Skin of body (tissue), 2 donors: ENCODE results near the gene RARA. TPM values are rescaled to one million over a fixed set of nuclear protein-coding genes. Genes with fewer than 3 reads are reported as not detected.
A peak's percentile ranks its signal among the peaks of the same experiment; 100 is the strongest.

Experiments
- DNase-seq: peaks from one replicate; lab custom pipeline; 2025; lab: John Stamatoyannopoulos, UW
- total RNA-seq: library from RNA; depleted of rRNA; stranded (reverse); fragments of >200 nt; gene quantifications from one replicate; pipeline ENCODE4 v1.2.3, GENCODE V29; 2014

RARA gene
- 19.4 TPM for total RNA-seq

DNA sequence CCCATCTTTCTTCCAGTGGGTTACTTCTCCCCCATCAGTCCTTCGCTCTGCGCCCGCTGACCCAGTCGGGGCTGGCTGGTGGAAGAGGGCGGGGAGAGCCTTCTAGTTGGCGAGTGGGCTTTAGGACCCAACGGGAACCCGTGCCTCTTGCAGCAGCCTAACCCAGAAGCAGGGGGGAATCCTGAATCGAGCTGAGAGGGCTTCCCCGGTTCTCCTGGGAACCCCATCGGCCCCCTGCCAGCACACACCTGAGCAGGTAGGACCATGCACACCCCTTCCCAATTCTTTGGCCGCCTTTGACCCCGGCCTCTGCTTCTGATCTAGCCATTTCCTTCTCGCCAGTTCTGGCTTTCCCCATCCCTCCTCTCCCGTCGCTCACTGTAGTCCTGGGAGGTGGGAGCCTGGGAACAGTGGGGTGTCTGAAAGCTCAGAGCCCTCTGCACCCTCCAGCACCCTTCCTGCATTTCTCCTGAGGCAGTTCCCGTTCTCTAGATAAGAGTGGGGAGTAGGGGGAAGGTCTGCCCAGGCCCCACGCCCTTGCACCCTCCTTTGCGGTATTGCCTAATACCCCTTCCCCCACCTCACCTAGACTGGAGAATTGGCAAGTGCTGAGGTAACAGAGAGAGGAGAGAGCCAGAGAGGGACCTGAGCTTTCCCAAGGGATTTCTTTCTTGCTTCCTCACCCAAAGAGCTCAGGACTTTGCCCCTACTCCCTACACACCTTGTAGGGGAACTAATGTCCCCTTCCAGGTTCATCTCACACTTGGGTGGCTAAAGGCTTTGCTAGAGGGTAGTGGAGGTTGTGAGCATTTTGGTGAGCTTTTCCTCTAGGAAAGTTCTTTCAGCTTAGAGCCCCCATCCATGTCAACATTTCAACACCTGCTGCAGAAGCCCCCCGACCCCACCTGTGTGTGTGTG, at the start of gene RARA:
Gene RARA (plus strand): TSS at position 150 of the 918 bp plus-strand sequence. CDS start 22,039 bp downstream, outside the sequence.
- peak; percentile 62 for DNase-seq

DNA sequence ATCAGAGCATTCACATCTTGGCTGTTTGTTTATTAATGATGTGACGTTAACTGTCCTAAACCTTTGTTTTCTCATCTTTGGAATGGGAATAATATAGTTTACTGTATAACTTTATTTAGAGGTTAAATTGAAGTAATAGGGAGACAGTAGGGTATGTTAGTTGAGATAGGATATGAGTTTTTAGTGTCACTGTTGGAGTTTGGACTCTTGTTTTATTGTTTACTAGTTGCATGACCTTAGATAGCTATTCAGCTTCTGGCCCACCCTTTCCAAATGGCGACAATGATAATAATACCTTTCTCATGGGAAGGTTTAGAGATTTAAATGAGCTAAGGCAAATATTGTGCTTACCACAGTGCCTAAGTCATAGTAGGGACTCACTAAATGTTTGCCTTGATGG, 49.5 kb upstream of the RARA start:
- no peak for DNase-seq

DNA sequence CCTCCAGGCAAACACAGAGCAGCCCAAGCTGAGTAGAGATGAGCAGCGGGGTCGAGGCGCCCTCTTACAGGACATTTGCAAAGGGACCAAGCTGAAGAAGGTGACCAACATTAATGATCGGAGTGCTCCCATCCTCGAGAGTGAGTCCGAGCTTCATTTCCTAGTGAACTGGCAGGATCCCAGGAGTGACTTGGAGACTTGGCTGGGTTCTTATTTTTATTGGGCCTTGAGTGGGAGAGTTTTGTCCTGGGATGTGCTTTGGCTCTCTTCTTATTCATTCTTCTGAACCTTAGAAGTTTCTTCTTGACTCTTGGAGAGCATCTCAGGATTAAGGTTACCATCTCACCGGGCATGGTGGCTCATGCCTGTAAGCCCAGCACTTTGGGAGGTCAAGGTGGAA, 48.5 kb upstream of the RARA start:
- no peak for DNase-seq

DNA sequence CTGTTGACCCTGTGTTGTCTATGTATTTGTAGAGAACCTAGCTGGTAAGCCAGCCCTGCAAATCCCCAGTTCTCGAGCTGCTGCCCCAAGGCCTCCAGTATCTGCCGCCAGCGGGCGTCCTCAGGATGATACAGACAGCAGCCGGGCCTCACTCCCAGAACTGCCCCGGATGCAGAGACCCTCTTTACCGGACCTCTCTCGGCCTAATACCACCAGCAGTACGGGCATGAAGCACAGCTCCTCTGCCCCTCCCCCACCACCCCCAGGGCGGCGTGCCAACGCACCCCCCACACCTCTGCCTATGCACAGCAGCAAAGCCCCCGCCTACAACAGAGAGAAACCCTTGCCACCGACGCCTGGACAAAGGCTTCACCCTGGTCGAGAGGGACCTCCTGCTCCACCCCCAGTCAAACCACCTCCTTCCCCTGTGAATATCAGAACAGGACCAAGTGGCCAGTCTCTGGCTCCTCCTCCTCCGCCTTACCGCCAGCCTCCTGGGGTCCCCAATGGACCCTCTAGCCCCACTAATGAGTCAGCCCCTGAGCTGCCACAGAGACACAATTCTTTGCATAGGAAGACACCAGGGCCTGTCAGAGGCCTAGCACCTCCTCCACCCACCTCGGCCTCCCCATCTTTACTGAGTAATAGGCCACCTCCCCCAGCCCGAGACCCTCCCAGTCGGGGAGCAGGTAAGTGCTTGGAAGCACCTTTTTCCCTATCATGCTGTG, 44.4 kb upstream of the RARA start:
- DNase-seq: no peak

DNA sequence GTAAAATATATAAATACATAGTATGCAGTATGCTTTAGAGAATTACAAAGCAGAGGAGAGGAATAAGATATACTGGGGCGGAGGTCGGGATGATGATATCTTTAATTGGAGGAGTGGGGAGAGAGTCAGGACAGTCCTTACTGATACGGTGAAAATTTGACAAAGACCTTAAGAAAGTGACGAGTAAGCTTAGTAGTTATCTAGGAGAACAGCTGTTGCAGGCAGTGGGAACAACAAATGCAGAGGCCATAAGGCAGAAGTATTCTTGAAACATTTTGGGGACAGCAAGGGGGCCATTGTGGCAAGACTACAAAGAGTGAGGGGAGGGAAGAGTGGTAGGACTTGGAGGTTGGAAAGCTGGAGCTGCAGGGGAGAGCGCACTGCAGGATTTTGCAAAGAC, 43.6 kb upstream of the RARA start:
- no peak for DNase-seq

DNA sequence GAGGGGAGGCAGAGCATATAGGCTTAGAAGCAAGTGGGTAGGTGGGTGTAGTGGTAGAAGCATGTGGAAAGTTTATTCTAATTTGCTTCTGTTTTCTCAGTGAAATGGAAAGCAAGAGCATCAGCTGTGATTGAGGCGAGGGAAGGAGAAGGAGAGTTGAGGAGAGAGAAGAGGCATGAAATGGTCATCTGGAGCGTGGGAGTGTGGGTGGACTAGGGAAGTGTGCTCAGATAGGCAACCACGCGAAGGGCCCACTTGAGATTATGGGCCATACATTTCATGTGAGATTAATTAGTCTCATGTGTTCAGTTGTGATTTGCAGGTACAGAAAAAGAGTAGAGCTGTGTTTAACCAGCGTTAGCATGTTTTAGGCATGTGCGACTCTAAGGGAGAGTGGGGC, 42.1 kb upstream of the RARA start:
- no peak for DNase-seq

DNA sequence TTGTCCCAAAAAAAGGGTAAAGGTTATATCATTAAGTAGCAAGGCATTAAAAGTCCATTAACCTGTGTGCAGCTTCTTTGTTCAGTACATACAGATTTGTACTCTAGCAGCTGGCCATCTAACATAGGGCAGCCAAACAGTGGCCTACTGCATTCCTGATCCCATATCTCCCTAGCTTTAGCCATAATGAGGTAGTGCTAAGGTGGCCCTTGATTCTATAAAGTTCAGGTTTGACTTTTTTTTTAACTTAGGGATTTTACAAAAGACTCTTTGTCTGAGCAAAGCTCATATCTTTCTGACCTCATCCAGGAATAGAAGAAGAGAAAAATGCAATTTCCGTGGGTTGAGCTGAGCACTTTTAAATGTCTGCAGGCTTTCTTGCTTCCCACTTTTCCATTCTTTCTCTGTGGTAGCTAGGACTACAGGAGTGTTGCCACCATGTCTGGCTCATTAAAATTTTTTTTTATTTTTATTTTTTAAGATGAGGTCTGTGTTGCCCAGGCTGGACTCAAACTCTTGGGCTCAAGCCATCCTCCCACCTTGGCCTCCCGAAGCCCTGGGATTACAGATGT, 40.8 kb upstream of the RARA start:
- no peak for DNase-seq

DNA sequence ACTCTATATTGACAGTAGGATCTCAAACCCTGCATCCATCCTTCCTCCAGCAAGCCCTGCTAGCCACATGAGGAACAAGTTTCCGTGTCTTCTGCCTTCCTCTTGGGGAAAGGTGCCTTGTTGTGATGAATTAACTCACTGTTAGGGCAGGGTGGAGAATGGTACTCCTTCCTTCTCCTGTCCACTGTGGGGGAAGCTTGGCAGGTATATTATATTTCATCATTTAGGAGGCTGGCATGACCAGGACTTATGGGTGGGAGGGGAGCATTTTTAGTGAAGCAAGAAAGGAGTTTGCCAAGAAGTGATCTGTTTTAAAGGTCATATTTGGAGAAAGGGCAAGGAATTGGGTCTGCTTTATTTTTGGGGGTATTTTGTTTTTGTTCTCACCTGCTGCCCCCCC, 30.6 kb upstream of the RARA start:
- no peak for DNase-seq

DNA sequence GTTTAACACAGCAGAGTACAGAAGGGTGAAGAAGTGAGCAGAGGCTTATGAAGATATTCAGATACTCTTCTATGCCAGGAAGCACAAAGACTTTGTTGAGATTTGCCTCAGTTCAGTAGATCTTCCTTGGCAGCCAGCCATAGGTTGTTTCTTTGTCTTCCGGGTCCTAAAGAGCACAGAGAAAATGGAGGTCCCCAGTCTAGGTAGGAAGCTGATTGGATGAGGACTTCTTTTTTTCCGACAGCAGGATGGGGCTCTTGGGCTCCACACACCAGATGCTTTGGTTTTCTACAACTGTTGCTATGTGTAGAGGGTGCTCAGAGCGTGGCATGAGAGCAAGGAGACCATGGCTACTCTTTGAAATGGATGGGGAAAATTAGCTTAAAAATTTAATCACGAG, 29.6 kb upstream of the RARA start:
- no peak for DNase-seq

DNA sequence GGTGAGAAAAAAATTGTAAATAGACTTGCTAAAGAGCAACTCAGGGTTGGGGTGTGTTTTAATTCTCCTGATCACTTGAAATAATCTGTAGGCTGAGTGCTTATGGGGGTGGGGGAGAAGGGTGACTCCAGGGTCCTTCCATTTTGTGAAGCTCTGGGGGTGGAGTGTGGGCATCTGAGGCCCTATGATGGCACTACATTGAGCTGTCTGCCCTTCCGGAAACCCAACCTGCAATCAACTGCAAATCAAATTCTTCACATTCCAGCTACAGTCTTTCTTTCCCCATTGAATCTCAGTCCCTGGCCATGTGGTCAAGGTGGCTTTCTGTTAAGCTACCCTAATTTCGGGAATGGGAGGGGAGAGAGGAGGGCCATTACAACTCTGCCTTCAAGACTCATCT, 27.3 kb upstream of the RARA start:
- DNase-seq: no peak

DNA sequence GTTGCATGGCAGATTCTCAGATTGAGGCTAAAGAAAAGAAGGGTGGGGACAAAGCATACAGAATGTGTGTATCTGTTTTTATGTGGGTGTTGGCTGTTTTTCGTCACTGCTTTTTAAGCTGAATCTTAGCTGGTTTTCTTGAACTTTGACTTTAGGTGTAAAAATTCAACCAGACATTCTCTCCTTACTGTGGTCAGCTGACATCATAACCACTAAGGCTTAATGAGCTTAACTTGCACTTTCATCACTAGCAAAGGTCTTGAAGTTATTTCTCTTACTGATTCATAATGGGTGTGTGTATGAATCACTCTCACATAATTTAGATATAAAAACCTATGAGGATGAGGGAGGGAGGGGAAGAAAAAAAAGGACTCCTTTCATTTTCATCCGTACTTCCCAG, 25.3 kb upstream of the RARA start:
- no peak for DNase-seq

DNA sequence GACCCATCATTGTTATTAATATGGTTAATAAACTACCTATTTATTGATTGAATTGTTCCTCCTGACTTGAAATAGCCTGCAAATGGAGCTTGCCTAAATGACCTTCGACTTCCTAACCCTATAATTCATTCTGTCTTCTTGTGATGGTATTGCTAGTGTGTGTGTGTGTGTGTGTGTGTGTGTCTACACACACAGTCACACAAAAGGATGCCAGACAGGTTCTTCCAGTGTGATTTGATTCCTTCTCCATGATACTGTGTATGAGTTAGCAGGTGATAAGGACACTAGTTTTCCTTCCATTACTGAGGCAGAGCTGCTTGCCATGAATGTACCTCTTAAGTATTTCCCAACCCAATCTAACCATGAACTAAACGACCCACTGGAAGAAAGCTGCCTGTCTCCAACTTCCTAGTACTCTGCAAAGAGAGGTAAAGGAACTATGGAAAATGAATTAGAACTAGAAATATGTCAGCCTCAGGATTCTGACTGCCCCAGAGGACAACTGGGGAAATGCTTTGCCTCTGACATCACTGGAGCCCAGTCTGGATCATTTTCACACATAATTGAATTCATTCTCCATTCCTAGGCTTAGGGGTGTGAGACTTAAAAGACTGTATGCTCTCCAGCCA, 24.8 kb upstream of the RARA start:
- DNase-seq: peak; percentile 54

DNA sequence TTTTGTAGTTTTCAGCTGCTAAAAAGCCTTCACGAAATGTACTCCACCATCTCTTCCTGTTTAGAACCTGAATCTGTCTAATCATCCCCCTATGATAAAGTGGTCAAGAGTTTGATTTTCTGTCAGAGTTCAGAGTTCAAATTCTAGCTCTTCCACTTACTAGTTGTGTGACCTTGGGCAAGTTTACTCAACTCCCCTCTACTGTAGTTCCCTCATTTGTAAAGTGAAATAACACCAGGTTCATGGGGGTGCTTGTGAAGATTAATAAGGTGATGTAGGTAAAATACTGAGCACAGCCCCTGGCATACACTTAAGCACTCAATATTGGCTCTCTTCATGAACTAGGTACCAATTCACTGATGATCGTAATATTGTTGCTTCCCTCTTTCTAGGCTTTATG, 22.5 kb upstream of the RARA start:
- DNase-seq: no peak

DNA sequence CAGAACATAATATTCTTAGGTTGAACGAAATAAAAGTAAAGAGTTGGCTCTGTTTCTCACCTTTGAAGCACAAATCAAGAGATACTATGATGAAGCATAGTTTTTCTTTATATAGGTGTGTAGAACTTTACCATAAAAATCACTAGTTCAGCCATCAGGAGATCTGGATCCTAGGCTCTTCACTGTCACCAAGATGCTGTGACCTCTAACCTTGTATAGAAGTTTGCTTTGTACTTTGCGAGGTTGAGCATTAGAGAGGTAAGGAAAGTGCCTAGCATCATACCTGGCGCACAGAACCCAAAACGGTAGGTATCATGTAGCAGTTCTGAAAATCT, 21.9 kb upstream of the RARA start:
- no peak for DNase-seq

DNA sequence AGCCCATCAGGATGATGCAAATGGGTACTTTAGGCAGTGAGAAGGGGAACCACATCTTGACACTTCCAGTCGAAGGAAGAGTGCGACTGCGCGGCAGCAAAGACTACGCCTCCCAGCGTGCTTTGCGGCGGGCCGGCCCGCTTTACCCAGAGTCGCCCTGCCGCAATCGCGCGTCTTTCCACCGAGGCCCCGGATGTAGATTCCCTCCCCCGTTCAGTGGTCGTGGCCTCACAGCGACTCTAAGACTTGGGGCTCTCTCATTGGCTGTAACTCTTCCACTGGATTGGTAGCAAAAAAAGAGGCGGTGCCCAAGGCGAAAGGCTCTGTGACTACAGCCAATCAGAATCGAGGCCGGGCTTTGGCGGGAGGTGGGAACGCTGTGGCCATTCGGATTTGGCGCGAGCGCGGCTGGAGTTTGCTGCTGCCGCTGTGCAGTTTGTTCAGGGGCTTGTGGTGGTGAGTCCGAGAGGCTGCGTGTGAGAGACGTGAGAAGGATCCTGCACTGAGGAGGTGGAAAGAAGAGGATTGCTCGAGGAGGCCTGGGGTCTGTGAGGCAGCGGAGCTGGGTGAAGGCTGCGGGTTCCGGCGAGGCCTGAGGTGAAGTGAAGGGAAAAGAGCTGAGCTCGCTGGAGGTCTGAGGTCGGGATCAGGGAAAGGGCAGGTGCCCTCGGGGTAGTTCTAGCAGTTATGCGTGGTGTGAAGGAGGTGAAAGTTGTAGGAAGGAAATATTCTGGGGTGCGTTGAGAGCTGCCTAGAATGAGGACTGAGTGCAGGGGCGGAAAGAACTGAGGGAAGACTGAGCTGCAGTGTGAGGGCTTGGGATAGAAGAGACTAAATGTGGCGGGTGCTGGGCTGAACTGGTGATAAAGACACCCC, 21.2 kb upstream of the RARA start, which contains the start of gene CDC6:
Gene CDC6 (plus strand): TSS at position 386 of the 876 bp plus-strand sequence. CDS start 1,542 bp downstream, outside the sequence.
- peak; percentile 99 for DNase-seq

DNA sequence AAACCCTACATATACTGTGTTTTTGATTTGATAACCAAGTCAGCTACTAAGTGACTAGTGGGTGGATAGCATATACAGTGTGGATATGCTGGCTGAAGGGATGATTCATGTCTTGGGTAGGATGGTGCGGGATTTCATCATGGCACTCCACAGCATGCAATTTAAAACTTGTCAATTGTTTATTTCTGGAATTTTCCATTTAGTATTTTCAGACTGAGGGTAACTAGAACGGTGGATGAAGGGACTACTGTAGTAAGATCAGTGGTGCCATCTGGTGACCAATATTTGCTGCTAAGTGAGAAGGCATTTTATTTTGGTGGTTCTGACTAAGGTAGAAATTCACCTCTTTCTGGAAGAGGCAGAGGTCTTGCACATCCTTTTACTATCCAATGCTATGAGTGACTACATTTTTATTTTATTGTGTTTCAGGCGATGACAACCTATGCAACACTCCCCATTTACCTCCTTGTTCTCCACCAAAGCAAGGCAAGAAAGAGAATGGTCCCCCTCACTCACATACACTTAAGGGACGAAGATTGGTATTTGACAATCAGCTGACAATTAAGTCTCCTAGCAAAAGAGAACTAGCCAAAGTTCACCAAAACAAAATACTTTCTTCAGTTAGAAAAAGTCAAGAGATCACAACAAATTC, 18.2 kb upstream of the RARA start:
- DNase-seq: peak; percentile 73

DNA sequence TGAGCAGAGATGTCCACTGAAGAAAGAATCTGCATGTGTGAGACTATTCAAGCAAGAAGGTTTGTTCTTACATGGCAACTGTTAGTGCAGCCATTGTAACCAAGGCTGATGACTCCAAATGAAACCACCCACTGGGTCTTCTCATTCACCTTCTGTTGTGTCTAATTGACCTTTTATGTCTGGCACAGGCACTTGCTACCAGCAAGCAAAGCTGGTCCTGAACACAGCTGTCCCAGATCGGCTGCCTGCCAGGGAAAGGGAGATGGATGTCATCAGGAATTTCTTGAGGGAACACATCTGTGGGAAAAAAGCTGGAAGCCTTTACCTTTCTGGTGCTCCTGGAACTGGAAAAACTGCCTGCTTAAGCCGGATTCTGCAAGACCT, 17.7 kb upstream of the RARA start:
- no peak for DNase-seq

DNA sequence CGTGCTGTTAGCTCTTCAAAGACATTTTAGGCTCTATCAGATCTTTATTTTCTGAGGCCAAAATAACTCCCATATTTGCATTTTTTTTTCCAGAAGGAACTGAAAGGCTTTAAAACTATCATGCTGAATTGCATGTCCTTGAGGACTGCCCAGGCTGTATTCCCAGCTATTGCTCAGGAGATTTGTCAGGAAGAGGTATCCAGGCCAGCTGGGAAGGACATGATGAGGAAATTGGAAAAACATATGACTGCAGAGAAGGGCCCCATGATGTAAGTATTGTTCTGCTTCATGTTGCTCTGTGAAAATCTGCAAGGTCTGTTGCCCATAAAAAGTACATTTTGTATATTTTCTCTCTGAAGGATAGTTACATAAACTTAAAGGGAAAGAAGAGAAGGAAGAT, 15.6 kb upstream of the RARA start:
- peak; percentile 79 for DNase-seq

DNA sequence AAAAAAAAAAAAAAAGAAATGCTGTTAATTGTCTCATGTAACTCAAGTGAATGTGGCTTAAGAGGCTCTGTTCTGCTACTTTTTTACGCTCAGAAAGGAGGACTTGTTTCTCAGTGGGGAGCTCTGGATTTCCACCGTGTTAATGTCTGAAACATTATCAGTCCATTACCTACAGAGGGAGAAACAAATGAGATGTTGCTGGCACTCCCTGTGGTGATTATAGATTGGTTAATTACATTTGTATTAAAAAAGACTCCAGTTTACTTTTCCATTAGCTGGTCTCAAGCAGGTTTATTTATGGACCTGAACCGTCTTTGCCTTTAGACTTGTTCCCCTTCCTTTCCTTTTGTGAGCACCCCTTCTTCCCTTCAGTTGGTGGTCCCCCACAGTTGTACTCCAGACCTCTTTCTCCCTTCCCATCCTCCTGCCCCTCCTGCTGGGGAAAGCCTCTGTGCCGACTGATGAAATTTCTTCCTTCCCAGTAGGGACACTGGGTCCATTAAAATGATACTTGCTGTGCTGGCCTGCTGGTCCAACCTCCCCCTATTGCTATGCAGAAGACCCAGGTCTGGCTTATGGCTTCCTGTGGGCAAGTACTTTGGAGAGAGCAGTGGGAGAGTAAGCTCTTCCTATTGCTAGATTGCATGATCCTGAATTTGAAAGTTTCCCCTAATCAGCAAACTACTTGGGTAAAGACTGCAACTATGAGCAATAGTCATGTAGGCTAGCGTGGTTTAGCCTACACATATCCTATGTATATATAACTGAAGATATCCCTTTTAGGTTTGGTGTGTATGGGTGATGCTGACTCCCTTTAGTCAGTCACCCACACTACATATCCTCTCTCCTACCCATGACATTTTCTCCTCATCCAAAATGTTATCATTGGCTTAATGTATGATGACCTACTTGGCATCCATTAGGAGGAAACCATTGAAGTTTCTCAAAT, 13.2 kb upstream of the RARA start:
- no peak for DNase-seq
